HEK293T (cell line): Measurements from ENCODE around the gene LTBP1.

Experiments used
- BHLHE40 ChIP-seq: fragments of 450-650 bp; IDR thresholded peaks from 2 replicates; pipeline ENCODE4 v1.6.1; 2016; ENCODE audit warnings: mild to moderate bottlenecking, moderate library complexity, borderline replicate concordance
- FOXA1 ChIP-seq: fragments of 450-650 bp; IDR thresholded peaks from 2 replicates; pipeline ENCODE4 v1.6.1; 2016; ENCODE audit warnings: mild to moderate bottlenecking
- FOXK2 ChIP-seq: fragments of 450-650 bp; IDR thresholded peaks from 2 replicates; pipeline ENCODE4 v1.6.1; 2016; ENCODE audit warnings: mild to moderate bottlenecking
- FOXM1 ChIP-seq: fragments of 450-650 bp; IDR thresholded peaks from 2 replicates; pipeline ENCODE4 v1.6.1; 2017; ENCODE audit warnings: mild to moderate bottlenecking, borderline replicate concordance
- SP1 ChIP-seq: fragments of 450-650 bp; IDR thresholded peaks from 2 replicates; pipeline ENCODE4 v1.6.1; 2017
- SUZ12 ChIP-seq: fragments of 450-650 bp; IDR thresholded peaks from 2 replicates; pipeline ENCODE4 v1.6.1; 2016; ENCODE audit warnings: mild to moderate bottlenecking

DNA sequence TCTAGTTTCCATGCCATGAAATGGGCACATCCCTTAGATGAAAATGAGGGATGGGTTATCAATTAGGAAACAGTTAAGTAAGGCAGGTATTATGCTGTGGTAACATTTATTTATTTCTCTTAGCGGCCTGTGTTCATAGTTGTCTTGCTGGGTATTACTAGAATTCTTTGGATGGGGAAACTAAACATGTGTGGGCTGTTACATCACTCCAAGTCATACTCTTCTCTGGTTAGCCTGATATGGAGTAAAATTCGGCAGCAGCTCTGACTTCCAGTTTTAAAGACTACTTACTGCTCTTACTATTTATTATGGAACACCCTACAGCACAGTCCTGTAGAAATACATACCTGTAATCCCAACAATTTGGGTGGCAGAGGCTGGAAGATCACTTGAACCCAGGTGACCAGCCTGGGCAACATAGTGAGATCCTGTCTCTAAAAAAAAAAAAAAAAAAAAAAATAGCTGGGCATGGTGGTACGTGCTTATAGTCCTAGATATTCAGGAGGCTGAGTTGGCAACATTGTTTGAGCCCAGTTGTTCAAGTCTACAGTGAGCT is 496.6 kb downstream of the LTBP1 start:
- no peak for TF ChIP-seq FOXM1
- TF ChIP-seq SP1 = no peak
- no peak for TF ChIP-seq BHLHE40
- no peak for TF ChIP-seq SUZ12
- no peak for TF ChIP-seq FOXA1
- TF ChIP-seq FOXK2 = no peak
